HCT116 (cell line): ENCODE results near the gene SLC39A1.

Experiments
- POLR2AphosphoS5 ChIP-seq: IDR thresholded peaks from 2 replicates; pipeline ENCODE4 v1.6.1; 2011; ENCODE audit warnings: mild to moderate bottlenecking, low read depth, low read length, moderate library complexity
- TF ChIP-seq, protein P1 (sequence below), 3 experiments: fragments of 200-600 bp in 1 of 3; sonication (generic) in 1 of 3; IDR thresholded peaks in 2 of 3; conservative IDR thresholded peaks in 1 of 3; 2 replicates each; pipeline ENCODE4 v1.5.1; 2012 to 2017; ENCODE audit warnings: low read depth in 2 of 3, low read length in 2 of 3, antibody characterized with exemption in 1 of 3, borderline replicate concordance in 1 of 3, control low read depth in 1 of 3, mild to moderate bottlenecking in 1 of 3, mixed read lengths in 1 of 3, mixed run types in 1 of 3, moderate library complexity in 1 of 3; ENCODE audit not compliant: insufficient read depth in 1 of 3

DNA sequence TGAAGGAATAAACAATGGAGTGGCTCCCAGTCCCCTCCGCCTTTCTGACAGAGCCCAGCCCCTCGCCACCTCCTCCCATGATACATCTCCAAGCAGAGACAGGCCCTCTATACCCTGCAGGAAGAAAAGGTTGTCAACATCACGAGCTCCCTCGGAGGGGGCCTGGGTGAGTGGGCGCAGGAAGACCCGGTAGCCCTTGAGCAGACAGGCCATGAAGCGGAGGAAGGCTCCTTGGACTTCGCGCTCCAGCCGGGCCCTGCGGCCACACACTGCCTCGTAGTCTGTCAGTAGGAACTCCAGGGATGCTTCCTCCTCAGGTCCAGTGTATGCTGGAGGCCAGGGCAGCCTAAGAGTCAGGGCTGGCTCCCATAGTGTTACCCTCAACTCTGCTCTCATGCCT is 23.9 kb downstream of the SLC39A1 start:
- TF ChIP-seq, protein P1, sequence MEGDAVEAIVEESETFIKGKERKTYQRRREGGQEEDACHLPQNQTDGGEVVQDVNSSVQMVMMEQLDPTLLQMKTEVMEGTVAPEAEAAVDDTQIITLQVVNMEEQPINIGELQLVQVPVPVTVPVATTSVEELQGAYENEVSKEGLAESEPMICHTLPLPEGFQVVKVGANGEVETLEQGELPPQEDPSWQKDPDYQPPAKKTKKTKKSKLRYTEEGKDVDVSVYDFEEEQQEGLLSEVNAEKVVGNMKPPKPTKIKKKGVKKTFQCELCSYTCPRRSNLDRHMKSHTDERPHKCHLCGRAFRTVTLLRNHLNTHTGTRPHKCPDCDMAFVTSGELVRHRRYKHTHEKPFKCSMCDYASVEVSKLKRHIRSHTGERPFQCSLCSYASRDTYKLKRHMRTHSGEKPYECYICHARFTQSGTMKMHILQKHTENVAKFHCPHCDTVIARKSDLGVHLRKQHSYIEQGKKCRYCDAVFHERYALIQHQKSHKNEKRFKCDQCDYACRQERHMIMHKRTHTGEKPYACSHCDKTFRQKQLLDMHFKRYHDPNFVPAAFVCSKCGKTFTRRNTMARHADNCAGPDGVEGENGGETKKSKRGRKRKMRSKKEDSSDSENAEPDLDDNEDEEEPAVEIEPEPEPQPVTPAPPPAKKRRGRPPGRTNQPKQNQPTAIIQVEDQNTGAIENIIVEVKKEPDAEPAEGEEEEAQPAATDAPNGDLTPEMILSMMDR (IDR thresholded peaks at IDR 0.05 in 2 of 3, conservative IDR thresholded peaks at IDR 0.05 in 1 of 3; ENCODE audit: borderline replicate concordance in 1 of 3, insufficient read depth in 1 of 3, low read depth in 2 of 3, low read length in 2 of 3), result no peak
- TF ChIP-seq POLR2AphosphoS5, result no peak
